NCI-H2196 (cell line): Measurements from ENCODE around the gene HMX2.

Experiments
- DNase-seq: peaks from one replicate; lab custom pipeline; 2025; ENCODE audit not compliant: unreplicated experiment; lab: John Stamatoyannopoulos, UW

The HMX2 gene

DNA sequence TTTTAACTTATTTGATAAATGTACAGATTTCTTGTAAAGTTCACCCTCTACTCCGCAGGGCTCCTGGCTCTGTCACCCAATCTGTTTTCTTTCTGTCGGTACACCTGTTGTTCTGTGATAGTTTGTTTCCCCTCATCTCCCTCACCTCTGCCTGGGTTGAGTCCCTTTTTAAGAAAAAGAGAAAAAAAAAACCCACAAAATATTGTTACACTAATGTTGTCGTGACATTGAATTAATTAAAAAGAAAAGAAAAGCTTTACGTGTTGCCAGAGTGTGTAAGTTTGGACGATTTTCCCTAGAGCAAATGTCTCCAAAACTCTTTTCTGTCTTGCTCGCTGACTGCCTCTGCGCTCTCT, 8.8 kb upstream of the HMX2 start:
- no peak for DNase-seq

GRCh38 chr10:123139521-123140163, 8.3 kb upstream of the HMX2 start:
- no peak for DNase-seq

DNA sequence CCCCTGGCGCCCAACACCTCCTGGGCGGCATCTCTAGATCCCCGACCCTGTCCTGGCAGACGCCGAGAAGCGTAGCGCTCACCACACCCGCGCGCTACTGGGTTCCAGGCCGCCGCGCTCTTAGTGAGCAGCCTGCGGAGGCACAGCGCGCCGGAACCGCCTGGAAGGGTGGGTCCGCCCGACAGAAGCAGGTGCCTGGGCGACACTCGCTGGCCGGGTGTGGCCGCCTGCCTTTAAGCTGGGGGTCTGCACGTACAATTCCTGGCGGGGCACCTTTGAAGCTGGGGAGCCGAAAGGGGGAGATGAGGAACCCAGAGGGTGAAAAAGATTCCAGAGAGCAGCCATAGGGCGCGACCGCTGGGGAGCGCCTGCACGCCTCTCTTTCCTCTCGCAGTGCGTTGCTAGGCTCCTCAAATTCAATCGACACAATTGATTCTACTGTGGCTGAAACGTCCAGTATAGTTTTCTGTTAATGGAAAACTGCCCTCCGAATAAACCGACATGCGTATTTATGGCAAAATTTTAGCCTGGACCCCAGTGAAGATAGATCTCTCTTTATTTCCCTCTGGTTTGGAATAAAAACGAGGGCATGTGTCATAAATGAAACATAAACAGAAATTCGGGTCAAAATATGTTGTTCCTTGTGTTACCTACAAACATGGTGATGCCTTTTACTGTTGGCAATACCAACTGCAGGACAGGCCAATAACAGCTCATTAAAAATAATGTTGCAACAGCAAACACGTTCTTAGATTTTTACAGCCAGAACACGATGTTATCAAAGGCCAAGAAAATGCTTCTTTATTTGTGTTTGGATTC, 7.6 kb upstream of the HMX2 start:
- DNase-seq = no peak

DNA sequence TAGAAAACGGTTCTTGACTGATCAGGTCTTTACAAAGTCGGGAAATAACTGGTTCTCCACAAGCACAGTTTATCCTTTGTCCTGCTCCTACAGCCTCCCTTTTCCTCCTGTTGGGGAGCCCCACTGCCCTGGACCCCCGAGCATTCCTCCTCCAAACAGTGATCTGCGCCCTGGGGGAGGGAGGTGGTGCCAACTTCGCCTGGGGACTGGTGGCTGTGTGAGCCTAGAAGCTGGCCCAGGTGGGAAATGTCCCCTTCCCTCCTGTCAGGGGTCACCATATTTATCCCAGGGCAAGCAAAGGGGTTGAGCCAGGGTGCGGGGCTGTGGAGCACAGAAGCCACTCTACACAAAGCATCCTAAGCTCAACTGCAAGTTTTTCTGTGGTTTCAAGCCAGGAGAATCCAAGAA, 6.9 kb upstream of the HMX2 start:
- DNase-seq = no peak

- no peak for DNase-seq
Measured at GRCh38 chr10:123141791-123142700, 5.9 kb upstream of the HMX2 start.

DNA sequence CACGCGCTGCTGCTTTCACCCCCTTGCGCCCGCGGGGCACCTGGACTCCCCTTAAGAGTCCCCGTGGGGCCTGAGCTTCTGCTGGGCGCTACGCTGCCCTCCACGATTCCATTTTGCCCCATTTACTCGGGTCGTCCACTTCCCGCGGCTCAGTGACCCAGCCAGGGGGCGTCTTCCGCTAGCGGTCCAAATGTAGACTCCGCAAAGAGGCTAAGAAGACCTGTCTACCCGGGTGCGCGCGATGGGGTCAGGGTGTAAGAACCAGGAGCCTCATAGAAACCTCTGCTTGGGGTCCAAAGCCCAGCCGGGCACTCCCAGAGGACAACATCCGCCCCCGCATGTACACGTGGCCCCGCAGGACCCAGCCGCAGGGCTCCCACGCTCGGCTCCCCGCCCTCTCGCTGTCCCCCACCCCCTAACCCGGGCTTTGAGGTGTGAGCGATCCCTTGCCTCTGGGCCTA, 5.2 kb upstream of the HMX2 start:
- DNase-seq = no peak

DNA sequence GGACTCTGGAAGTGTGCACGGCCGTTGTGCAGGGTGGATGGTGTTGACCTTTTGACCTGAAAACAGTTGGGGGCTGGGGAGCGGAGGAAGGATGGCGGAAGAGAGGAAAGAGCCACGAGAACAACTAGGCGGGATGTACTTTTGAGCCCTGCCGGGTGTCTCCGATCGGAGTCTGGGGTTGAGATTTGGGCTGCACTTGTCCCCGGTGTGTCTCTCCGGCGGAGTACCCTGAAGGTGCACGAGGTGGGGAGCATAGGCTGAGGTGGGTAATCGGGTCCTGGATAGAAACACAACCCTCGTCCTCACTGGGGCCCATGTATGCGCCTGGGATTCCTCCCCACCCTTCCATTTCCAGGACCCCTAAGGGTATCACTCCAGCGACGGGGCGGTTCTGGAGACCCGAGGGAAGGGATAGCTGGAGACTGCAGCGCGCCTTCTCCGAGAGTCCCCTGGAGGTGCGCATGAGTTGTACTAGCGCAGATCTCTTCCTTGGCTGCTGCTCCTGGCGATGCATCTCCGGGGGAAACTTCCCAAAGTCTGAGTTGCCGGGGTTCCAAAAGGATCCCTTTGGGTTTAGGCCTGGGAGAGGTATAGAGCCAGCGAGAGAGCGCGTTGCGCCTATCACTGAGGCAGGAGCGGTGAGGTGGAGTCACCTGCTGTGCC, 4.6 kb upstream of the HMX2 start:
- DNase-seq = no peak

DNA sequence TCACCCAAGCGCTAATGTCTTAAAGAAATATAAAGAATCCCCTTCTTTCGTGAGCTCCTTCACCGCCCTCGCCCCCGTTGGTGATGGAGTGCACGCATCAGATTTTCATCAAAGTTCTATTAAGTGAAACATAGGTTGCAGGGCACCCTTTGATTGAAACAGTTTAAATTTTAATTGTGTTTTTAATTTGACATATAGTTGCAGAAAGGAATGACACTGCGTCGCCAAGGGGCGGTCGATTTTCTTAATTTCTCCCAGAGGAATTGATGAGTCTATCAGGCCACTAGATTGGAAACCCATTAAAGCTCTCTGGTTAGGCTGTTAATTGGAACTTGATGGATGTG, 4.1 kb upstream of the HMX2 start:
- no peak for DNase-seq

- DNase-seq = no peak
Measured at GRCh38 chr10:123144697-123145541, 3.0 kb upstream of the HMX2 start.

DNA sequence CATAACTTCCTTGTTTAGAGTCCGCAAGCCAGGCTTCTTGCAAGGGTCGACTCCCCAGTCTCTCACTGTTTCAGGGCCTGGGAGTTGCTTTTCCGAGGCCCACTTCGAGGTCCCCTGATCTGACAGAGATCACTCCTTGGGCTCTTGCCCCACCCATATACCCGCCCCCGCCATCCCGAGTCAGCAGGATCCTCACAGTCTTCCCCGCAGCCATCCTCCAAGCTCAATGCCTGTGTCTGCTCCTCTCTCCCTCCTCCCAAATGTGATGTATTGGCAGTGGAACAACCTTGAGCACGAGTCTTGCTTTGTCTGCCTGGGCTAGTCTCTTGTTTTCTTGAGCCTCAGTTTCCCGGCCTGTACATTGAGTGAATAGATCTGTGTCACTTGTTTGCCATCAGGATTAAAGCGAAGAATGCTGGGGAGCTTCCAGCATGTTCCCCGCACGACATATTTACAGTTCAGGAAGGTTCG, 2.4 kb upstream of the HMX2 start:
- no peak for DNase-seq

DNA sequence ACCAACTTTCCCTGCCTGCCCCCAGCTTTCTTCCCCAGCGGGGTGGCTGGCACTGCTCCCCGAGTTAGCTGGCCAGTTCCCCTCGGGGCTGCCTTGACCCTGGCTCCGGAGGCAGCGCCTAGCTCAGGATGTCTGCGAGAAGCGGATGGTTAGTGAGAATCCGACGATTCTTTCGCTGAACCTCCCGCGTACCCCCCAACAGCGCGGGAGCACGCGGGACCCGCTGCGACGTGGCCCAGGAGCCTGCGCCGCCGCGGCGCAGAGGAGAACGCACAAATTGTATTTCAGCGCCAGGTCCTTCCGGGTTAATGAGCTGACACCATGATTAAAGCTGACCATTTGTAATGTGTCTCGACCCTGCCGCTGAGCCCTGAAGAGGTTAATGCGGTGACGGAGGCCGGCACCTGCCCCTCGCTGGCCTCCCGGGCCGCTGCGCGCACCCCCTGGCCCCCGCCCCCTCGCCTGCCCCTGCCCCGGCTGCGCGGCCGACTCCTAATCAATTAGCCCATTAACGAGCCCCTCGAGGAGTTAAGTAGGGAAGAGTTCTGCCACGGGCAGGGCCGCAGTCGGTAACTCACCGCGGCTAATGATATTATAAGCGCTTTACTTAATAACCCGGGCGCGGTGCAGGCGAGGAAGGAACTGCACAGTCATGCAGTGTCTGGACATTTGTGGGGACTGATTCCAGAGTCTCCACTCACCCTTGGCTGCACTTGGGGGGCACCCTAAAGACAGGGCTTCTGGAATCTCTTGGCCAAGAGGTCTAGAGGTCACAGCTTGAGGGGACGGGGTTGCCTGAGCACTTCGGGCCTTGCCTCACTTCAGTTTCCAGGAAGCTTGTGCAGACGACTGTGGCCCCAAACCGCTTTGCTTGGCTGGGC, 1.7 kb upstream of the HMX2 start:
- no peak for DNase-seq

DNA sequence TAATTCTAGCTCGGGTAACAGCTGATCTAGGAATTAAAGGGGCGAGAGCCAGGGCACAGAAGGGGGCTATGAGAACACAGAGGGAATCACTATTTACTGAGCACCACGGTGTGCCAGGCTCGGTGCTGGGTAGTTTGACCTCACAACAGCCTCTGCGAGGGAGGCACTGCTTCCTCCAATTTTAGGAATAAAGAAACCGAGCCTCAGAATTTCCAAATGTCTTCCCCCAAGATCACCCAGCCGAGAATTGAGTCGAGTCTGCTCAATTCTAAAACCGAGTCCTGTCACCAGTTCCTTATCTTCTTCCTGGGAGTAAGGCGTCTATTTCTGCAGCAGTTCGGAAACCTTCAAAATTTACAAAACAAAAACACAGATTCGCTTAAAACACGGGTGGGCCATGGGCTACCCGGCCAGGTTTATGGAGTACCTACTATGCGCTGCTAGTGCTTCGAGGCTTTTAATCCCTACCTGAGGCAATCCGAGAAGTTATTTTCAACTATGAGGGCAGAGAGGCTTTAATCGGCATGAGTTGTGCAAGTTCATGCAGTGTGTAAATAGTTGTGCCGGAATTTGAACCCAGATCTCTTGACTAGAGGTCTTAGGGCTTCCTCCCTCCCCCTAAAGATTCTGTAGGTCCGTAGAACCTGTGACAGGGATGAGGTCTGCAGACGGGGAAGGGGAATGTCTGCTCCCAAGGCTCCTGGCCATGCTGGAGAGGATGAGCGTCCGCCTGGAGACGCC, 872 bp upstream of the HMX2 start:
- DNase-seq = no peak

- DNase-seq = no peak
Measured at GRCh38 chr10:123148414-123149161, 652 bp downstream of the HMX2 start.

GRCh38 chr10:123149162-123149567, 1.2 kb downstream of the HMX2 start:
- no peak for DNase-seq

GRCh38 chr10:123149568-123150270, 1.8 kb downstream of the HMX2 start:
- DNase-seq = no peak

DNA sequence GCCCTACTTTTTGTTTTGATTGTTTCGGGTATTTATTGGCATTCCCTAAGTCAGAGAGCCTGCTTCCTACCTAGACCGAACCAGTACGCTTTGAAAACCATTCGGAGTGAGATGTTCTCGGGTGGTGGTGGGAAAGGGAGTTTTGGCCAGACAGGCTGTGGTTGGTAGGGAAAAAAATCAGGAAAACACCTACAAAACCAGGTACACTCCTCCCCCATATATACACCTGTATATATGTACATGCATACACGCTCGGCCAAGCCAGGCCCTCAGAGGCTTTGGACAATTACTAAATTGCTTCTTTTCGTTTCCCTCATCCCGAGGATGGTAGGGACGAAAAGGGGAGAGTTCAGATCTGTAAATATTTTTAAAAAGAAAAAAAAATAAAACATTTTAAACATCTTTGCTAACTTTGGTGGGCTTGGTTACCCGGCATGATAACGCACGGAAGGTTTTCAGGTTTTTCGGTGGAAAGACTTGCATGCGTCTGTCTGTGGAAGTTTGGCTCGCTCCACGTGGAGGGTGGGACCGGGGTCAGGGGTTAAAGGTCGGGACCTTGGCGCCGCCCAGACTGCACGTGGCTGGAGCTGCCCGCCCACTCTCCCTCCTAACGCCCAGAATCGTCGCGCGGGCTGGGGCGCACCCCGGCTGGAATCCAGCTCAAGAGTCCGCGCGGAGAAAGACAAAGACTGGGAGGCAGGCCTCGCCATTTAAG, 2.5 kb downstream of the HMX2 start:
- no peak for DNase-seq
